Fibroblast of the aortic adventitia (primary cell): ENCODE results near the gene SLC6A4. TPM values are rescaled to one million over a fixed set of nuclear protein-coding genes. Genes with fewer than 3 reads are reported as not detected.

Experiments
- DNase-seq: peaks from one replicate; pipeline ENCODE4 v3.0.0-alpha.2; 2010; ENCODE audit warnings: low read depth
- H3K4me3 ChIP-seq: 2 replicates; pipeline ENCODE4 v1.5.1; 2011; ENCODE audit warnings: low read depth, mild to moderate bottlenecking, control low read depth, low read length, moderate library complexity
- total RNA-seq: library from RNA; depleted of rRNA; stranded (reverse); fragments of >200 nt; gene quantifications from 2 replicates; pipeline ENCODE4 v1.2.3, GENCODE V29; 2012; ENCODE audit warnings: low replicate concordance
- TF ChIP-seq, protein P1 (sequence below): IDR thresholded peaks from 2 replicates; pipeline ENCODE4 v1.5.1; 2011; ENCODE audit warnings: mild to moderate bottlenecking, low read length, control low read depth, inconsistent platforms; ENCODE audit not compliant: insufficient read depth

SLC6A4 gene
- total RNA-seq, 1 donor = 23.8 TPM

DNA sequence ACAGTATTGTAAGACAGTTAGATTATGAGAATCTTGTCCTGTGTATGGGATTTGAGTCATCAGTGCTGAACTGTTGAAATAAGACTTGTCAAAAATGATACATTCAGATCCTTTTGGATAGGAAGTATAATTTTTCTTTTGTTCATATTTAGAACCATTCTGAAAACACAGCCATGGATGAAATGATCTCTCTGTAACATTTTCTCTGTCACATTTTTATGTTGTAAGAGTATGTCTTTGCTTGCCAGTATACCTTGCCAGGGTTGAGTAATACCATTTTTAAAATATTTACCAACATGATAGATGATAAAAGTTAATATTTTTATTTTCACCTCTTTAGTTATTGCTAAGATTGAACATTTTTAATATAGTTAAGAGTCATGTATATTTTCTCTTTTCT is 73.9 kb downstream of the SLC6A4 start:
- H3K4me3 ChIP-seq = no peak overlapping the region
- TF ChIP-seq, protein P1, sequence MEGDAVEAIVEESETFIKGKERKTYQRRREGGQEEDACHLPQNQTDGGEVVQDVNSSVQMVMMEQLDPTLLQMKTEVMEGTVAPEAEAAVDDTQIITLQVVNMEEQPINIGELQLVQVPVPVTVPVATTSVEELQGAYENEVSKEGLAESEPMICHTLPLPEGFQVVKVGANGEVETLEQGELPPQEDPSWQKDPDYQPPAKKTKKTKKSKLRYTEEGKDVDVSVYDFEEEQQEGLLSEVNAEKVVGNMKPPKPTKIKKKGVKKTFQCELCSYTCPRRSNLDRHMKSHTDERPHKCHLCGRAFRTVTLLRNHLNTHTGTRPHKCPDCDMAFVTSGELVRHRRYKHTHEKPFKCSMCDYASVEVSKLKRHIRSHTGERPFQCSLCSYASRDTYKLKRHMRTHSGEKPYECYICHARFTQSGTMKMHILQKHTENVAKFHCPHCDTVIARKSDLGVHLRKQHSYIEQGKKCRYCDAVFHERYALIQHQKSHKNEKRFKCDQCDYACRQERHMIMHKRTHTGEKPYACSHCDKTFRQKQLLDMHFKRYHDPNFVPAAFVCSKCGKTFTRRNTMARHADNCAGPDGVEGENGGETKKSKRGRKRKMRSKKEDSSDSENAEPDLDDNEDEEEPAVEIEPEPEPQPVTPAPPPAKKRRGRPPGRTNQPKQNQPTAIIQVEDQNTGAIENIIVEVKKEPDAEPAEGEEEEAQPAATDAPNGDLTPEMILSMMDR = no peak
- DNase-seq = peak; percentile 37

DNA sequence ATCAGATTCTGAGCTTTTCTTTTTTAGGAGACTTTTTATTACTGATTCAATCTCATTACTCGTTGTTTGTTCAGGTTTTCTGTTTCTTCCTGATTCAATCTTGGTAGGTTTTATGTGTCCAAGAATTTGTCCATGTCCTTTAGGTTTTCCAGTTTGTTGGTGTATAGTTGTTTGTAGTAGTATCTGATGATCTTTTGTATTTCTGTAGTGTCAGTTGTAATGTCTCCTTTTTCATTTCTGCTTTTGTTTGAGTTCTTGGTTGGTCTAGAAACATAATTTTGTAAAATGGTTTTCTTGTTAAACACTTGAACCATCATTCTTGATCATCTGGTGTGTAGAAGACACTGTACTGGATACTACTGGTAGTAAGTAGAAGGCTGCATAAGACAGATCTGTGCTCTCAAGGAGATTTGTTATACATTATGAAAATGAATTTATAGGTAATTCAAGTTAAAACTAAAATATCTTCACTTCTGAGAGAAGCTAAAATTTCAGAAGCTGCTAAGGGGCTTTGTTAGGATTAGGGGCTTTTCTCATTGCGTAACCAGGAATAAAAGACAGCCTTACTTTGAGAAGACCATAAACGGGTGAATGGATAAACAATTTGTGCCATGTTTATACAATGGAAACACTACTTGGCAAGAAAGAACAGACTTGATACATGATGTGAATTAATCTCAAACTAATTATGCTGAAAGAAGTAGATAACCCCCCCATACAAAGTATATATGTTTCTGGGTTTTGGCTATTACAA is 74.9 kb downstream of the SLC6A4 start:
- no peak for DNase-seq
- H3K4me3 ChIP-seq = no peak overlapping the region
- TF ChIP-seq, protein P1 = no peak

DNA sequence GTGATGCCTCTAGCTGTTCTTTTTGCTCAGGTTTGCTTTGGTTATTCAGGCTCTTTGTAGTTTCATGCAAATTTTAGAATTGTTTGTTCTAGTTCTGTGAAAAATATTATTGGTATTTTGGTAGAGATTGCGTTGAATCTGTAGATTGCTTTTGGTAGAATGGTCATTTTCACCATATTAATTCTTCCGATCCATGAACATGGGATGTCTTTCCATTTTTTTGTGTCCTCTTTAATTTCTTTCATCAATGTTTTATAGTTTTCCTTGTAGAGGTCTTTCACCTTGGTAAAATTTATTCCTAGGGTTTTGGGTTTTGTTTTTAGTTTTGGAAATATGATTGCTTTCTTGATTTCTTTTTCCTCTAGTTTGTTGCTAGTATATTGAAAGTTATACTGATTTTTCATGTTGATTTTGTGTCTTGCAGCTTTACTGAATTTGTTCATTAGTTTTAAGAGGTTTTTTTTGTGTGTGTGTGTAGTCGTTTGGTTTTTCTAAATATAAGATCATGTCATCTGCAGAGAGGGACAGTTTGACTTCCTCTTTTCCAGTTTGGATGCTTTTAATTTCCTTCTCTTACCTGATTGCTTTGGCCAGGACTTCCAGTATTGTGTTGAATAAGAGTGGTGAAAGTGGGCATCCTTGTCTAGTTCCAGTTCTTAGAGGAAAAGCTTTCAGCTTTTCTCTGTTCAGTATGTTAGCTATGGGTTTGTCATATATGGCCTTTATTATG is 76.4 kb downstream of the SLC6A4 start:
- TF ChIP-seq, protein P1 = no peak
- no peak for DNase-seq
- H3K4me3 ChIP-seq = no peak overlapping the region

DNA sequence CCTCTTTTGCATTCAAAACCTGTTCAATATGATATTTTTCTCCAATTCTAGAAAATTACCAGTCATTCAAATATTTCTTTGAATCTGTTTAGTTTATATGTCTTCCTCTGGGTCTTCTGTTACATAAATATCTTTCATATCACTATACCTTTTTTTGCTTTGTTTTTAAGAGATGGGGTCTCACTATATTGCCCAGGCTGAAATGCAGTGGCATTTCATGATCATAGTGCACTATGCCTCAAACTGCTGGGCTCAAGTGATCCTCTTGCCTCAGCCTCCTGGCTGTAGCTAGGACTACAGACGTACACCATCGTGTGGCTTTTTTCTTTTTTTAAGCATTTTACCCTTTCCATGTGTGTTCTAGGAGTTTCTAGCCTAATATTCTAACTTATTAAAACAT is 80.1 kb downstream of the SLC6A4 start:
- TF ChIP-seq, protein P1 = no peak
- DNase-seq = no peak
- no peak overlapping the region for H3K4me3 ChIP-seq

DNA sequence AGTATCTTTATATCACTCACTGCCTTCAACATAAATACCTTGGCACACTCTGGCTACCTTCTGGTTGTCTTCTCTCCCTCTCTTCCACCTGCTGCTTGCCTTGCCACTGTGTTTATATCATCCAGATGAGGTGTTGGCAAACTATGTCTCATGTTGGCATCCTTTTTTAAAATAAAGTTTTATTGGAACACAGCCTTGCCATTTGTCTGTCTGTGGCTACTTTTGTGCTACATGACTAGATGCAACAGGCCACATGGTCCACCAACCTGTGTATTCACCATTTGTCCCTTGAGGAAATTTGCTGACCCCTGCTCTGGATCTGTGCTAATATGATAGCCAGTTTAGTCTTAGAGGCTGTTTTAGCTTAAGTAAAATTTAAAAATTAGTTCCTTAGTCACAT is 82.0 kb downstream of the SLC6A4 start:
- no peak for DNase-seq
- H3K4me3 ChIP-seq = no peak overlapping the region
- TF ChIP-seq, protein P1 = no peak

DNA sequence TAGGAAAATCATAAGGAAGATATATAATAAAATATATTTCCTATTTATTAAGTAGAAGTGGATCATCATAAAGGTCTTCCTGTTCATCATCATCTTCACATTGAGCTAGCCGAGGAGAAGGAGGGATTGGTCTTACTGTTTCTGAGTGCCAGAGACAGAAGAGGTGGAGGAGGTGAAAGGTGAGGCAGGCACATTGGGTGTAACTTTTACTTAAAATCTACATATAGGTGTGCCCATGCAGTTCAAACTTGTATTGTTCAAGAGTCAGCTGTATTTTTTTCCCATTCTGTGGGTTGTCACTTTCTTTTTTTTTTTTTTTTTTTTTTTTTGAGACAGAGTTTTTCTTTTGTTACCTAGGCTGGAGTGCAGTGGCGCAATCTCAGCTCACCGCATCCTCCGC is 84.0 kb downstream of the SLC6A4 start:
- no peak for DNase-seq
- H3K4me3 ChIP-seq = no peak overlapping the region
- TF ChIP-seq, protein P1 = no peak
